Neural cell (in vitro differentiated cells): ENCODE measurements around the gene ALPG. TPM values are rescaled to one million over a fixed set of nuclear protein-coding genes. Genes with fewer than 3 reads are reported as not detected.

Source experiments
- H2AFZ ChIP-seq: fragments of 200-600, 300-800 bp; sonication (generic), shearing (Covaris generic); 2 replicates; pipeline ENCODE4 v1.6.0; 2014; ENCODE audit warnings: low read depth, mild to moderate bottlenecking, antibody characterized with exemption, low read length, moderate library complexity
- H3F3A ChIP-seq: fragments of 200-600 bp; shearing (Covaris generic); 2 replicates; pipeline ENCODE4 v1.6.1; 2016; ENCODE audit warnings: mild to moderate bottlenecking, moderate library complexity, mixed read lengths, antibody characterized with exemption, low read length; ENCODE audit not compliant: insufficient read depth, poor library complexity, severe bottlenecking
- H3K27ac ChIP-seq: fragments of 200-600, 300-800 bp; sonication (generic), shearing (Covaris generic); 2 replicates; pipeline ENCODE4 v1.5.1; 2014; ENCODE audit warnings: mild to moderate bottlenecking, low read length, moderate library complexity
- H3K27me3 ChIP-seq: fragments of 300-800, 200-600 bp; sonication (generic), shearing (Covaris generic); 2 replicates; pipeline ENCODE4 v1.6.0; 2014; ENCODE audit warnings: mild to moderate bottlenecking, low read depth, low read length, moderate library complexity; ENCODE audit not compliant: insufficient read depth
- H3K36me3 ChIP-seq: fragments of 300-800, 200-600 bp; sonication (generic), shearing (Covaris generic); 2 replicates; pipeline ENCODE4 v1.5.1; 2014; ENCODE audit warnings: mild to moderate bottlenecking, antibody characterized with exemption, low read length, moderate library complexity; ENCODE audit not compliant: insufficient read depth
- H3K4me2 ChIP-seq: fragments of 300-800, 200-600 bp; sonication (generic), shearing (Covaris generic); 2 replicates; pipeline ENCODE4 v1.6.0; 2014; ENCODE audit warnings: mild to moderate bottlenecking, low read length
- H3K4me3 ChIP-seq: fragments of 300-800, 200-600 bp; sonication (generic), shearing (Covaris generic); 2 replicates; pipeline ENCODE4 v1.5.1; 2014; ENCODE audit warnings: mild to moderate bottlenecking, low read length, moderate library complexity
- H3K79me2 ChIP-seq: fragments of 200-600 bp; shearing (Covaris generic); replicated peaks from 2 replicates; pipeline ENCODE4 v1.6.0; 2014; ENCODE audit warnings: mild to moderate bottlenecking, low read length, moderate library complexity; ENCODE audit not compliant: insufficient read depth
- H3K9ac ChIP-seq: fragments of 300-800, 200-600 bp; sonication (generic), shearing (Covaris generic); 2 replicates; pipeline ENCODE4 v1.6.1; 2016; ENCODE audit warnings: mild to moderate bottlenecking, low read length, mixed read lengths
- H3K9me2 ChIP-seq: fragments of 200-600 bp; shearing (Covaris generic); 2 replicates; pipeline ENCODE4 v1.6.1; 2016; ENCODE audit warnings: mild to moderate bottlenecking, low read length, mixed read lengths; ENCODE audit not compliant: insufficient read depth
- H3K9me3 ChIP-seq: fragments of 200-600, 300-800 bp; sonication (generic), shearing (Covaris generic); 2 replicates; pipeline ENCODE4 v1.6.1; 2016; ENCODE audit warnings: mild to moderate bottlenecking, mixed run types, low read length, moderate library complexity, mixed read lengths
- H4K20me1 ChIP-seq: fragments of 200-600 bp; shearing (Covaris generic); 2 replicates; pipeline ENCODE4 v1.6.1; 2016; ENCODE audit warnings: mild to moderate bottlenecking, mixed run types; ENCODE audit not compliant: insufficient read depth
- CTCF ChIP-seq: fragments of 450-650 bp; IDR thresholded peaks from 2 replicates; pipeline ENCODE4 v1.5.1; 2014; ENCODE audit warnings: antibody characterized with exemption, mild to moderate bottlenecking, moderate library complexity; ENCODE audit not compliant: poor library complexity, severe bottlenecking
- EP300 ChIP-seq: fragments of 450-650 bp; conservative IDR thresholded peaks from 2 replicates; pipeline ENCODE4 v1.6.1; 2014; ENCODE audit warnings: antibody characterized with exemption, mild to moderate bottlenecking, moderate library complexity; ENCODE audit not compliant: poor library complexity, severe bottlenecking
- EZH2 ChIP-seq: fragments of 200-600, 300-800 bp; shearing (Covaris generic), sonication (generic); IDR thresholded peaks from 2 replicates; pipeline ENCODE4 v1.6.1; 2014; ENCODE audit warnings: antibody characterized with exemption, low read length, borderline replicate concordance, mild to moderate bottlenecking; ENCODE audit not compliant: insufficient read depth, poor library complexity, severe bottlenecking
- MXI1 ChIP-seq: fragments of 450-650 bp; conservative IDR thresholded peaks from 2 replicates; pipeline ENCODE4 v1.6.1; 2014; ENCODE audit warnings: antibody characterized with exemption, mild to moderate bottlenecking; ENCODE audit not compliant: poor library complexity, severe bottlenecking
- POLR2AphosphoS5 ChIP-seq: IDR thresholded peaks from 2 replicates; pipeline ENCODE4 v1.6.1; 2012
- RAD21 ChIP-seq: fragments of 450-650 bp; conservative IDR thresholded peaks from 2 replicates; pipeline ENCODE4 v1.6.1; 2014; ENCODE audit warnings: antibody characterized with exemption, mild to moderate bottlenecking, moderate library complexity
- REST ChIP-seq: IDR thresholded peaks from 2 replicates; pipeline ENCODE4 v1.6.1; 2012; ENCODE audit warnings: borderline replicate concordance
- SMC3 ChIP-seq: fragments of 450-650 bp; conservative IDR thresholded peaks from 2 replicates; pipeline ENCODE4 v1.6.1; 2014; ENCODE audit warnings: antibody characterized with exemption, mild to moderate bottlenecking, moderate library complexity; ENCODE audit not compliant: poor library complexity
- TAF1 ChIP-seq: IDR thresholded peaks from 2 replicates; pipeline ENCODE4 v1.6.1; 2012; ENCODE audit warnings: low read depth
- polyA plus RNA-seq: library from polyadenylated mRNA; depleted of rRNA; stranded (reverse); fragments of >200 nt; gene quantifications from 2 replicates; pipeline ENCODE4 v1.2.3, GENCODE V29; 2014

ALPG gene
- polyA plus RNA-seq, 1 donor from 2014 or later: not detected

DNA sequence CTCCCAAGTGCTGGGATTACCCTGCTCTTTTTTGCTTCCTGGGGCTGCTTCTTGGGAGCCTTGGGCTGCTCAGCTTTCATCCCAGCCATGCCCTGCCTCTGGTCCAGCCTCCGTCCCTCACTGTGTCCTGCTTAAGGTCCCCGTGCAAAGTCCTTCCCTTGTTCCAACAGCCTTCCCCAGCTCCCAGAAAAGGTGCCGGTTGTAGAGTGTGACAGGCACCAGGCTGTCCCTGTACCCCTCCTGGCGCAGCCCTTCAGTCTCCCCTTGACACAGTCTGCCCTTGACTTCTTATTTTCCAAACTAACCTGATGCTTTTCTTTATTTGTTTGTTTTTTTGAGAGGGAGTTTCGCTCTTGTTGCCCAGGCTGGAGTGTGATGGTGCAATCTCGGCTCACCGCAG, 29.2 kb downstream of the ALPG start:
- Histone ChIP-seq H3K4me3 (no peak overlapping the region), H2AFZ (no peak overlapping the region), H3K9me3 (no peaks in the 10 kb centered on the region), H3K9me2 (no peaks in the 10 kb centered on the region), H4K20me1 (no peaks in the 10 kb centered on the region), H3K36me3 (no peaks in the 10 kb centered on the region), H3K27ac (no peak overlapping the region), H3K9ac (no peak overlapping the region), H3K4me2 (no peak overlapping the region), H3F3A (no peaks in the 10 kb centered on the region), H3K27me3 (no peaks in the 10 kb centered on the region), H3K79me2 (no peaks in the 10 kb centered on the region)
- TF ChIP-seq MXI1: no peak
- no peak for TF ChIP-seq RAD21
- no peak for TF ChIP-seq EZH2
- TF ChIP-seq POLR2AphosphoS5: no peak
- no peak for TF ChIP-seq REST
- no peak for TF ChIP-seq EP300
- no peak for TF ChIP-seq CTCF
- TF ChIP-seq SMC3: no peak
- TF ChIP-seq TAF1: no peak

DNA sequence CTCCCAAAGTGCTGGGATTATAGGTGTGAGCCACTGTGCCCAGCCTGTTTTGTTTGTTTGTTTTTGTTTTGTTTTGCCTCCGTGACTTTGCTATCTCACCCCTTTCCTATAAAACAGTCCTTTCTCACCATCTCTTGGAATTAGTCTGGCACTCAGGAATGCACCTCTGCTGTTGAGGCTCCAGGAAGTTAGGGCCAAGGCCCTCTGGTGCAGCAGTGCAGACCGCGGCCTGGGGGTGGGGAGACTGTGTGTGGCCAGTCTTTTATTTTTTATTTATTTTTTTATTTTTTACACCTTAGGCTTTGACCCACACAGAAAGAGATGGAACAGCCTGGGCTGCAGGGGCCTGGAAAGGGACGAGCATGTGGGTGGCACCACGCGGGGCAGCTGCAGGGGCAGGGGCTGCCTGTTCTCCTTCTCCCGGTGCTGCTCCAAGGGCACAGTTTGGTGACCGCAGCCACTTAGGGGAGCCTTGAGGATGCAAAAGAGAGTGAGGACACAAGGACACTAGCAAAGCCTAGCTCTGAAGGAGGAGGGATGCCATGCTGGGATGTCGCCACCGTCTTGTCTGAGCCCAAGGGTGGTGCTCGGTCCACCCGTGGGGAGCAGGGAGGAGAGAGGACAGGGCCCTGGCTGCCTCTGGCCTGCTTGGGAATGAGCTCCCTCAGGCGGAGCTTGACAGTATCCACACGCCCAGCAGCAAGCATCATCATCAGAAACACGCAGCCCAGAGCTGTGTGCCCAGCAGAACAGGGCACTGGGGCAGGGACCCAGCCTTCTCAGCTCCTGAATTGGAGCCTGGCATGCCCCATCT, 29.9 kb downstream of the ALPG start:
- Histone ChIP-seq H3K27me3 (no peaks in the 10 kb centered on the region), H3K27ac (no peak overlapping the region)

More for the DNA sequence above, 29.9 kb downstream of the ALPG start:
- Histone ChIP-seq H3K4me2 (no peak overlapping the region), H3K9me2 (no peaks in the 10 kb centered on the region), H4K20me1 (no peaks in the 10 kb centered on the region), H3K4me3 (no peak overlapping the region), H3K79me2 (no peaks in the 10 kb centered on the region), H3F3A (no peaks in the 10 kb centered on the region), H2AFZ (no peak overlapping the region), H3K9me3 (no peaks in the 10 kb centered on the region), H3K36me3 (no peaks in the 10 kb centered on the region), H3K9ac (no peak overlapping the region)
- no peak for TF ChIP-seq RAD21
- no peak for TF ChIP-seq TAF1
- TF ChIP-seq MXI1: no peak
- TF ChIP-seq SMC3: no peak
- TF ChIP-seq EP300: no peak
- no peak for TF ChIP-seq CTCF
- TF ChIP-seq POLR2AphosphoS5: no peak
